Astrocyte of the spinal cord (primary cell): Measurements from ENCODE around the gene CPT2.

Experiments
- DNase-seq: peaks from one replicate; pipeline ENCODE4 v3.0.0; 2011; ENCODE audit warnings: low read depth, low spot score
- H3K4me3 ChIP-seq: 2 replicates; pipeline ENCODE4 v1.5.1; 2011; ENCODE audit warnings: low read depth, mild to moderate bottlenecking, low read length, moderate library complexity
- in situ Hi-C: cut with HindIII; loops from 2 replicates; pipeline ENCODE4 v1.10.0; 2017; ENCODE audit warnings: low sequenced_read_pairs
- TF ChIP-seq, protein P1 (sequence below): IDR thresholded peaks from 2 replicates; pipeline ENCODE4 v1.5.1; 2012; ENCODE audit warnings: low read depth, mild to moderate bottlenecking, low read length, inconsistent platforms

Gene CPT2

DNA sequence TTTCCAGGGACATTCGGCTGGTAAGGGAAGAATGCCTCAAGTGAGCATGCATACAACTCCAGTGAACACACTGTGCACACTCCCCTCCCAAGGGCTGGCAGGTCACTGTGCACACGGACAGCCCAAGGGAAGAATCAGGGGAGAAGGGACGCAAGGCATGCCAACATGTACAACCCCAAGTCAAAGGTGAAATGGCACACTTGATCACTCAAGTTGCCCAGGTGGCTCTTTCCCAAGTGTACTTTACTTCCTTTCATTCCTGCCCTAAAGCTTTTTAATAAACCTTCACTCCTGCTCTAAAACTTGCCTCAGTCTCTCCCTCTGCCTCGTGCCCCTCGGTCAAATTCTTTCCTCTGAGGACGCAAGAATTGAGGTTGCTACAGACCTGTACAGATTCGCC, 40.7 kb upstream of the CPT2 start:
- no peak for DNase-seq
- H3K4me3 ChIP-seq, result no peak overlapping the region
- in situ Hi-C loops, result no loop called here
- TF ChIP-seq, protein P1, sequence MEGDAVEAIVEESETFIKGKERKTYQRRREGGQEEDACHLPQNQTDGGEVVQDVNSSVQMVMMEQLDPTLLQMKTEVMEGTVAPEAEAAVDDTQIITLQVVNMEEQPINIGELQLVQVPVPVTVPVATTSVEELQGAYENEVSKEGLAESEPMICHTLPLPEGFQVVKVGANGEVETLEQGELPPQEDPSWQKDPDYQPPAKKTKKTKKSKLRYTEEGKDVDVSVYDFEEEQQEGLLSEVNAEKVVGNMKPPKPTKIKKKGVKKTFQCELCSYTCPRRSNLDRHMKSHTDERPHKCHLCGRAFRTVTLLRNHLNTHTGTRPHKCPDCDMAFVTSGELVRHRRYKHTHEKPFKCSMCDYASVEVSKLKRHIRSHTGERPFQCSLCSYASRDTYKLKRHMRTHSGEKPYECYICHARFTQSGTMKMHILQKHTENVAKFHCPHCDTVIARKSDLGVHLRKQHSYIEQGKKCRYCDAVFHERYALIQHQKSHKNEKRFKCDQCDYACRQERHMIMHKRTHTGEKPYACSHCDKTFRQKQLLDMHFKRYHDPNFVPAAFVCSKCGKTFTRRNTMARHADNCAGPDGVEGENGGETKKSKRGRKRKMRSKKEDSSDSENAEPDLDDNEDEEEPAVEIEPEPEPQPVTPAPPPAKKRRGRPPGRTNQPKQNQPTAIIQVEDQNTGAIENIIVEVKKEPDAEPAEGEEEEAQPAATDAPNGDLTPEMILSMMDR, result no peak

DNA sequence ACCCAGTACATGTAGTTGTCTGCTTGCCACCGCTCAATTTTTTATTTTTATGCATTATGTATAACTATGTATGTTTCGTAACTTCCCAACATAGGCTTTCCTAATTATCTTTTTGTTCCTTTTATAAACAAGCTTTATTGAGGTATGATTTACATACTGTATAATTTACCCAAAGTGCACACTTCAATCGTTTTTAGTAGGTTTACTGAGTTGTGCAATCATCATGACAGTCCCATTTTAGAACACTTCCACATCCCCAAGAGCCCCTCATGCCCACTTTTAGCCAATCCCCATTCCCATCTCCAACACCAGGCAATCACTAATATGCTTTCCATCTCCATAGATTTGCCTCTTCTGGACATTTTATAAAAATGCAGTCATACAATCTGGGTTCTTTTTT, 39.8 kb upstream of the CPT2 start:
- in situ Hi-C loops, result no loop called here
- TF ChIP-seq, protein P1, result no peak
- H3K4me3 ChIP-seq, result no peak overlapping the region
- no peak for DNase-seq

DNA sequence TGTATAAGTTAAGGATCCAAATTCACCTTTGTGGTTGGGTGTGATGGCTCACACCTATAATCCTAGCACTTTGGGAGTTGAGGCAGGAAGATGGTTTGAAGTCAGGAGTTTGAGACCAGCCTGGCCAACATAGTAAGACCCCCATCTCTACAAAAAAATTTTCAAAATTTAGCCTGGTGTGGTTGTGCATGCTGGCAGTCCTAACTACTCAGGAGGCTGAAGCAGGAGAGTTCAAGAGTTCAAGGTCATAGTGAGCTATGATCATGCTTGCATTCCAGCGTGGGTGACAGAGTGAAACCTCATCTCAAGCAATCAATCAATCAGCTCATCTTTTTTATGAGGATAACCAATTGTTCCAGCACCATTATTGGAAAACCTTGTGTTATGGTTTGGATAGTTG, 37.7 kb upstream of the CPT2 start:
- no peak for DNase-seq
- TF ChIP-seq, protein P1, result no peak
- in situ Hi-C loops, result no loop called here
- no peak overlapping the region for H3K4me3 ChIP-seq

DNA sequence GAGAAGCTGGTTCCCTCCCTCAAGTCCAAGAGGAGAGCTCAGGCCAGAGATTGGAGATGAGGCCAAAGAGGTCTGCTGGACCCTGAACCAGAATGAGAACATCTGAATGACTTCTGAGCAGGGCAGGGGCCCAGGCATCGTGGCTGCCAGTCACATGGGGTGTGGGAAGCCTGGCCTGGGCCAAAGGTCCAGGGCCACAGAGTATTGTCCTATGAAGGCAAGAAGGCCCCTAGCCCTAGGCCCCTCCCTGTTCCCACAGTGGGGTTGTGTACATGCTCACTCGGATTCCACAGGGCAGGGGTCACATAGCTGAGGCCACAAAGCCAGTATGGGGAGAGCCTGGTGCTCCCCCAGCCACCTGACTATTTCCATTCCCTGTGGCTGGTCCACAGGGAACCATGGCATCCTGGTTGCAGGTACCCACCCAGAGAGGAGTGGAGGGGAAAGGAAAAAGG, 35.7 kb upstream of the CPT2 start:
- in situ Hi-C loops, result no loop called here
- H3K4me3 ChIP-seq, result no peak overlapping the region
- TF ChIP-seq, protein P1, result no peak
- DNase-seq, result no peak

DNA sequence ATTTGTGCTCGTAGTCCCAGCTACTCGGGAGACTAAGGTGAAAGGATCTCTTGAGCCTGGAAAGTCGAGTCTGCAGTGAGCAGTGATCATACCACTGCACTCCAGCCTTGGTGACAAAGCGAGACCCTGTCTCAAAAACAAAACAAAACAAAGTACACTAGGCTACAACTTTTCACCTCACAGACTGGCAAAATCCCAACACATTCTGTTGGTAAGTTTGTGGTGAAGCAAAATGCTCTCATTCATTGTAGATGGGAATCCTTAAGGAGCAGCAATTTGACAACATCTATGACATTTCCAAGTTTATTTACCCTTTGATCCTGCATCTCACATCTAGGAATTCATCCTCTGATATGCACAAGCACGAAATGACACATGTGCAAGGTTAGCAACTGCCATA, 34.0 kb upstream of the CPT2 start:
- TF ChIP-seq, protein P1, result no peak
- no peak overlapping the region for H3K4me3 ChIP-seq
- DNase-seq, result no peak
- in situ Hi-C loops, result no loop called here

DNA sequence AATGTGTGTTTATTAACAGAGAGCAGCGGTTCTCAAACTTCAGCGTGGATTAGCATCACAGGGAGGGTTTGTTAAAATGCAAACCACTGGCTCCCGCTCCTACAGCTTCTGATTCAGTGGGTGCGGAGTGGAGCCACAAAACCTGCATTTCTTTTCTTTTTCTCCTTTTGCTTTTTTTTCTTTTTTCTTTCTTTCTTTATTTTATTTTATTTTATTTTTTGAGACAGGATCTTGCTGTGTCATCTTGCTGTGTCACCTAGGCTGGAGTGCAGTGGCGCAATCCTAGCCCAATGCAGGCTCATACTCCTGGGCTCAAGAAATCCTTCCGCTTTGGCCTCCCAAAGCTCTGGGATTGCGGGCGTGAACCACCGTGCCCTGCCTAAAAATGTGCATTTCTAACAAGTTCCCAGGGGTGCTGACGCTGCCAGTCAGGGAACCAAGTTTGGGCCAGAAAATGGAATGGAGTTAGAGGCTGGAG, 33.3 kb upstream of the CPT2 start:
- in situ Hi-C loops, result no loop called here
- no peak overlapping the region for H3K4me3 ChIP-seq
- TF ChIP-seq, protein P1, result no peak
- no peak for DNase-seq

DNA sequence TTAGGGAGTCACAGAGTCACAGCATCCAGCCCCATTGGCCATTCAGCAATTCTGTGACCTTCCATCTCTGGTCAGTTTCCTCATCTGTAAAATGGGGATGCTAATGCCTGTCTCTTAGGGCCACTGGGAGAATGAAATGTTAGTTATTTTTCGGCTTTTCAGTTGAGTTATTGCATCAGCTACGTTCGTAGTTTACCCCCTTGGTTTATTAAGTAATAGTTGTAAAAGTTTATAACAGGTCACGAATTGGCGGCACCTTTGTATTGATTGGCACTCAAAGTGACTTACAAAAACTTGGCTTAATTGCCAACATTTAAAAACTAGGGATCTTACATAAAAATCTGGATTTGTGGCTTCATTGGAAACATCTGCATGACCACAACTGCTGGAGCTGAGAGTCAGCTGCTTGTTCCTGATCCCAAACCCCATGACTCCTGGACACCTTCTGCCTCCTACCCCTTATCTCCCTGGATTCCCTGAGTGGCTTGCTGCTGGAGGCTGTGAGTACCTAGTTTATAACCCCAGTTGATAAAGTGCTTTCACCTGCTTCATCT, 31.1 kb upstream of the CPT2 start:
- TF ChIP-seq, protein P1, result no peak
- DNase-seq, result no peak
- in situ Hi-C loops, result no loop called here
- H3K4me3 ChIP-seq, result no peak overlapping the region
